DND-41 (cell line): ENCODE data around the gene SYNDIG1.

ENCODE experiments used
- ATAC-seq: fragments of 200-7000 bp; cut with Tn5 transposase; 3 replicates; pipeline ENCODE4 v1.9.1; 2021; ENCODE audit warnings: low read depth; ENCODE audit not compliant: insufficient read depth
- DNase-seq: peaks from one replicate; pipeline ENCODE4 v3.0.0-alpha.2; 2020
- H2AFZ ChIP-seq: 2 replicates; pipeline ENCODE4 v1.6.0; 2012; ENCODE audit warnings: low read depth, low read length
- H3K27ac ChIP-seq: 2 replicates; pipeline ENCODE4 v1.5.1; 2012; ENCODE audit warnings: low read length, inconsistent platforms
- H3K27me3 ChIP-seq: fragments of 200-600 bp; sonication (generic); 2 replicates; pipeline ENCODE4 v1.6.0; 2012; ENCODE audit warnings: low read length, mild to moderate bottlenecking, inconsistent platforms; ENCODE audit not compliant: insufficient read depth, poor library complexity
- H3K36me3 ChIP-seq: 2 replicates; pipeline ENCODE4 v1.5.1; 2012; ENCODE audit warnings: low read length, inconsistent platforms; ENCODE audit not compliant: insufficient read depth
- H3K4me1 ChIP-seq: 2 replicates; pipeline ENCODE4 v1.5.1; 2012; ENCODE audit warnings: mild to moderate bottlenecking, low read length; ENCODE audit not compliant: insufficient read depth
- H3K4me2 ChIP-seq: 2 replicates; pipeline ENCODE4 v1.6.0; 2012; ENCODE audit warnings: mild to moderate bottlenecking, moderate library complexity, low read length, inconsistent platforms; ENCODE audit not compliant: insufficient read depth
- H3K4me3 ChIP-seq, 2 experiments: fragments of 200-600 bp in 1 of 2; shearing (Covaris generic) in 1 of 2; 2 replicates each; pipeline ENCODE4 v1.5.1; 2012 to 2016; ENCODE audit warnings: inconsistent platforms in 2 of 2, low read length in 2 of 2, mild to moderate bottlenecking in 2 of 2, low read depth in 1 of 2, moderate library complexity in 1 of 2
- H3K79me2 ChIP-seq: 2 replicates; pipeline ENCODE4 v1.6.0; 2012; ENCODE audit warnings: low read length, inconsistent platforms; ENCODE audit not compliant: insufficient read depth
- H3K9ac ChIP-seq: 2 replicates; pipeline ENCODE4 v1.6.0; 2012; ENCODE audit warnings: low read depth, mild to moderate bottlenecking, inconsistent platforms, low read length, moderate library complexity
- H3K9me3 ChIP-seq: 2 replicates; pipeline ENCODE4 v1.5.1; 2012; ENCODE audit warnings: low read length, moderate library complexity, mild to moderate bottlenecking, inconsistent platforms; ENCODE audit not compliant: insufficient read depth, severe bottlenecking
- H4K20me1 ChIP-seq: 2 replicates; pipeline ENCODE4 v1.6.0; 2012; ENCODE audit warnings: low read length; ENCODE audit not compliant: insufficient read depth
- EZH2 ChIP-seq: IDR thresholded peaks from 3 replicates; pipeline ENCODE4 v1.6.1; 2012; ENCODE audit warnings: borderline replicate concordance, low read depth, mild to moderate bottlenecking, moderate library complexity, low read length, inconsistent platforms; ENCODE audit not compliant: severe bottlenecking
- TF ChIP-seq, protein P1 (sequence below): IDR thresholded peaks from 2 replicates; pipeline ENCODE4 v1.5.1; 2012; ENCODE audit warnings: borderline replicate concordance, low read length, moderate library complexity, mild to moderate bottlenecking; ENCODE audit not compliant: poor library complexity, severe bottlenecking; ENCODE audit errors: extremely low read depth

The SYNDIG1 gene

DNA sequence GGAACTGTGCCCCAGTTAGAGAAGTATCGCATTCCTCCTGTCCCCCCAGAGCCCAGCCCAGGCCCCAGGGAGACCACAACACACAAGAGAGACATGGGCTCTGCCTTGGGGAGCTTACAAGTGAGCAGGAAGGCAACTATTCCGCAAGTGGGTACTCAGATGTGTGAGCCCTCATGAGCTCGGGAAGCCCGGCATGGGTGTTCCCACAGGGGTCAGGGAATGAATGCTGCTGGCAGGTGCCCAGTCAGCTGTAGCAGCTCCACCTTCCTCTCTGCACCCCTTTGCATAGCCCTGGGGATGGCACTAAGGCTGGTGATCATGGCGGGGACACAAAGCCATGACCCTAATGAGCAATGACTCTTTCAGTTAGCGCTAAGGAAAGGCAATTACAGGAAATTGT lies 194.1 kb downstream of the SYNDIG1 start:
- Histone ChIP-seq H3K4me1 (no peaks in the 10 kb centered on the region), H3K9me3 (no peaks in the 10 kb centered on the region), H3K27ac (no peak overlapping the region), H3K36me3 (no peaks in the 10 kb centered on the region), H4K20me1 (no peaks in the 10 kb centered on the region), H3K9ac (no peak overlapping the region), H3K4me3 (no peak overlapping the region), H3K79me2 (no peaks in the 10 kb centered on the region), H2AFZ (no peak overlapping the region), H3K27me3 (no peaks in the 10 kb centered on the region), H3K4me2 (no peak overlapping the region)
- ATAC-seq = no peak
- no peak for DNase-seq
- no peak for TF ChIP-seq EZH2
- TF ChIP-seq, protein P1, sequence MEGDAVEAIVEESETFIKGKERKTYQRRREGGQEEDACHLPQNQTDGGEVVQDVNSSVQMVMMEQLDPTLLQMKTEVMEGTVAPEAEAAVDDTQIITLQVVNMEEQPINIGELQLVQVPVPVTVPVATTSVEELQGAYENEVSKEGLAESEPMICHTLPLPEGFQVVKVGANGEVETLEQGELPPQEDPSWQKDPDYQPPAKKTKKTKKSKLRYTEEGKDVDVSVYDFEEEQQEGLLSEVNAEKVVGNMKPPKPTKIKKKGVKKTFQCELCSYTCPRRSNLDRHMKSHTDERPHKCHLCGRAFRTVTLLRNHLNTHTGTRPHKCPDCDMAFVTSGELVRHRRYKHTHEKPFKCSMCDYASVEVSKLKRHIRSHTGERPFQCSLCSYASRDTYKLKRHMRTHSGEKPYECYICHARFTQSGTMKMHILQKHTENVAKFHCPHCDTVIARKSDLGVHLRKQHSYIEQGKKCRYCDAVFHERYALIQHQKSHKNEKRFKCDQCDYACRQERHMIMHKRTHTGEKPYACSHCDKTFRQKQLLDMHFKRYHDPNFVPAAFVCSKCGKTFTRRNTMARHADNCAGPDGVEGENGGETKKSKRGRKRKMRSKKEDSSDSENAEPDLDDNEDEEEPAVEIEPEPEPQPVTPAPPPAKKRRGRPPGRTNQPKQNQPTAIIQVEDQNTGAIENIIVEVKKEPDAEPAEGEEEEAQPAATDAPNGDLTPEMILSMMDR = no peak

DNA sequence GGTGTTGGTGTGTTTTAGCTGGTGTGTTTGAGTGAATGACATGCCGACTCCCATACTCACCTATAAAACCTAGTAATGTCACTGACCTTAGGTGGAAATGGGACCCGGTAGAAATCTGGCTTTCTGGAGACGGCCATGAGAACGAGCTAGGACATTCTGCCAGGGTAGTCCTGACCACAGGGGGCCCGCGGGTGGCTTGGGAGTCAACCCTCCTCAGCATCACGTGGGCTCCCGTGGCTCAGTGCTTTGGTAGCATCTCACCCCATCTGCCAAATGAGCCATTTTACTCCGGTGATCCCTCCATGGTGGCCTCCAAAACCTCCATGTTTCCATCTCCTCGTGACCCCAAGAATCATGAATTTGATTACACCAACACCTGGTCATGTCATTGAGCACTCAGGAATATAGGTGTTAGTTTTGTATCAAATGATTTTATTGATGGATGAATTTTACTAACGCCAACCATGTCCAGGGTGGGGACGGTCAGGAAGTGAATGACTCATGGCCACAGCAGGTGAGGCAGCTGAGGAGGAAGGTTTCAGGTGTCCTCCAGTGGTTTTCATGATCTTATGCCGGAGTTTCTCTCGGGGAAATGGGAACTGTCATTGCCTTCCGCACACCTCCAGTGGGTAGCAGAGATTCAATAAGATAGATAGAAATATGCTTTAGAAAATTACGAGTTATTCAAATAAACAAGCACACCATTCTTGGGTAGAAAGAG lies 195.0 kb downstream of the SYNDIG1 start:
- Histone ChIP-seq H3K9ac (no peak overlapping the region), H3K36me3 (no peaks in the 10 kb centered on the region), H3K4me1 (no peaks in the 10 kb centered on the region), H3K79me2 (no peaks in the 10 kb centered on the region), H4K20me1 (no peaks in the 10 kb centered on the region), H3K9me3 (no peaks in the 10 kb centered on the region), H3K27me3 (no peaks in the 10 kb centered on the region), H3K27ac (no peak overlapping the region), H3K4me2 (no peak overlapping the region), H3K4me3 (no peak overlapping the region), H2AFZ (no peak overlapping the region)
- ATAC-seq (no peak), DNase-seq (no peak)
- no peak for TF ChIP-seq EZH2
- TF ChIP-seq, protein P1 = no peak

DNA sequence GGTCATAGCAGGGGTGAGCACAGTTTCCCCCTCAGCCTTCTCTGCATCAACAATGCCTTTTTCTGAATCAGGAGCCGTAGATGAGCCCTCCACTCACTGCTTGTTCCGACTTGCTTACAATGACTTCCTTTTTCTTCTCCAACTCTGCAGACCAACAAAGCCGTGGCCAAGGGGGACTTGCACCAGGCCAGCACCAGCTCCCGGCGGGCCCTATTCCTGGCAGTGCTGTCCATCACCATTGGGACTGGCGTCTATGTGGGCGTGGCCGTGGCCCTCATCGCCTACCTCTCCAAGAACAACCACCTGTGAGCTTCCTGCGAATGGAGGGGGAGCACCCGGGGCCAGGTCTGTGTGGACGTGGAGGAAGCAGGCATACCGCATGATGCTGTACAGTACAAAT lies 195.8 kb downstream of the SYNDIG1 start:
- no peak overlapping the region for H3K4me3 ChIP-seq
- H3K36me3 ChIP-seq = no peaks in the 10 kb centered on the region
- H3K27ac ChIP-seq = no peak overlapping the region
- H3K79me2 ChIP-seq = no peaks in the 10 kb centered on the region
- no peaks in the 10 kb centered on the region for H4K20me1 ChIP-seq
- no peaks in the 10 kb centered on the region for H3K9me3 ChIP-seq
- no peak for ATAC-seq
- H3K27me3 ChIP-seq = no peaks in the 10 kb centered on the region
- no peak overlapping the region for H3K9ac ChIP-seq
- H3K4me1 ChIP-seq = no peaks in the 10 kb centered on the region
- no peak for TF ChIP-seq EZH2
- TF ChIP-seq, protein P1 = no peak
- no peak overlapping the region for H2AFZ ChIP-seq
- DNase-seq = no peak
- no peak overlapping the region for H3K4me2 ChIP-seq
